CD14-positive monocyte (primary cell): ENCODE results near the gene HTR5A. TPM values are rescaled to one million over a fixed set of nuclear protein-coding genes. Genes with fewer than 3 reads are reported as not detected.

Experiments
- DNase-seq, 3 donors: peaks; one replicate each; pipeline ENCODE4 v3.0.0-alpha.2; 2011 to 2022
- H2AFZ ChIP-seq: 2 replicates; pipeline ENCODE4 v1.6.0; 2012; ENCODE audit warnings: mild to moderate bottlenecking, low read depth, low read length, inconsistent platforms; ENCODE audit not compliant: insufficient read depth, poor library complexity, severe bottlenecking
- H3K27ac ChIP-seq, 2 donors: 1 replicate in 1 of 2; 2 replicates in 1 of 2; pipeline ENCODE4 v1.5.1; 2012 to 2013; ENCODE audit warnings: low read length in 2 of 2, control low read depth in 1 of 2, inconsistent platforms in 1 of 2, low read depth in 1 of 2, mild to moderate bottlenecking in 1 of 2
- H3K27me3 ChIP-seq, 2 donors: one replicate each; pipeline versions ENCODE4 v1.6.0 to v1.6.1; 2011 to 2013; ENCODE audit warnings: low read length in 2 of 2; ENCODE audit not compliant: control insufficient read depth in 2 of 2, insufficient read depth in 2 of 2
- H3K36me3 ChIP-seq, 2 donors: replicated peaks in 1 of 2; 1 replicate in 1 of 2; 2 replicates in 1 of 2; pipeline versions ENCODE4 v1.5.1 to v1.6.1; 2012 to 2013; ENCODE audit warnings: low read length in 2 of 2, control low read depth in 1 of 2, inconsistent platforms in 1 of 2, mild to moderate bottlenecking in 1 of 2; ENCODE audit not compliant: insufficient read depth in 2 of 2, control insufficient read depth in 1 of 2
- H3K4me1 ChIP-seq, 2 donors: 1 replicate in 1 of 2; 2 replicates in 1 of 2; pipeline versions ENCODE4 v1.5.1 to v1.6.1; 2012 to 2013; ENCODE audit warnings: low read length in 2 of 2, control low read depth in 1 of 2, inconsistent platforms in 1 of 2, mild to moderate bottlenecking in 1 of 2, moderate library complexity in 1 of 2; ENCODE audit not compliant: insufficient read depth in 2 of 2, control insufficient read depth in 1 of 2
- H3K4me2 ChIP-seq: replicated peaks from 2 replicates; pipeline ENCODE3; 2012; ENCODE audit warnings: low read length, moderate library complexity, mild to moderate bottlenecking; ENCODE audit not compliant: poor library complexity, severe bottlenecking; ENCODE audit errors: extremely low read depth
- H3K4me3 ChIP-seq, 3 experiments: fragments of 200-600 bp in 1 of 3; sonication (generic) in 1 of 3; replicated peaks in 1 of 3; 1 replicate in 2 of 3; 2 replicates in 1 of 3; pipeline ENCODE4 v1.5.1; 2011 to 2013; ENCODE audit warnings: low read length in 3 of 3, mild to moderate bottlenecking in 3 of 3, control low read depth in 2 of 3, low read depth in 2 of 3, inconsistent platforms in 1 of 3, moderate library complexity in 1 of 3
- H3K79me2 ChIP-seq: 2 replicates; pipeline ENCODE4 v1.6.0; 2012; ENCODE audit warnings: mild to moderate bottlenecking, control low read depth, inconsistent platforms, low read length, moderate library complexity; ENCODE audit not compliant: insufficient read depth
- H3K9ac ChIP-seq: 2 replicates; pipeline ENCODE4 v1.6.0; 2017; ENCODE audit warnings: low read length, mild to moderate bottlenecking; ENCODE audit not compliant: insufficient read depth, poor library complexity, severe bottlenecking
- H3K9me3 ChIP-seq, 2 donors: replicated peaks in 1 of 2; 1 replicate in 1 of 2; 2 replicates in 1 of 2; pipeline versions ENCODE4 v1.5.1 to v1.6.1; 2012 to 2013; ENCODE audit warnings: low read length in 2 of 2, control low read depth in 1 of 2; ENCODE audit not compliant: control insufficient read depth in 1 of 2, insufficient read depth in 1 of 2
- H4K20me1 ChIP-seq: 2 replicates; pipeline ENCODE4 v1.6.0; 2012; ENCODE audit warnings: mild to moderate bottlenecking, low read length, control low read depth, moderate library complexity; ENCODE audit not compliant: insufficient read depth
- H3K27ac Mint-ChIP-seq, 7 donors: one replicate each; pipeline ENCODE4 v1.8.0; 2020; ENCODE audit warnings: mild to moderate bottlenecking in 7 of 7, mixed read lengths in 7 of 7, moderate library complexity in 6 of 7, inconsistent platforms in 2 of 7
- H3K27me3 Mint-ChIP-seq, 3 donors: one replicate each; pipeline ENCODE4 v1.8.0; 2021 to 2022; ENCODE audit warnings: low read depth in 3 of 3, mild to moderate bottlenecking in 3 of 3, mixed read lengths in 3 of 3, moderate library complexity in 3 of 3, inconsistent platforms in 1 of 3
- H3K36me3 Mint-ChIP-seq, 2 donors: one replicate each; pipeline ENCODE4 v1.8.0; 2020; ENCODE audit warnings: mixed read lengths in 2 of 2, inconsistent platforms in 1 of 2, mild to moderate bottlenecking in 1 of 2
- H3K4me1 Mint-ChIP-seq: one replicate; pipeline ENCODE4 v1.8.0; 2020; ENCODE audit warnings: mild to moderate bottlenecking, mixed read lengths
- H3K4me3 Mint-ChIP-seq, 2 donors: one replicate each; pipeline ENCODE4 v1.8.0; 2020; ENCODE audit warnings: mild to moderate bottlenecking in 2 of 2, mixed read lengths in 2 of 2, moderate library complexity in 1 of 2
- H3K9me3 Mint-ChIP-seq, 7 donors: one replicate each; pipeline ENCODE4 v1.8.0; 2020 to 2022; ENCODE audit warnings: mixed read lengths in 7 of 7, mild to moderate bottlenecking in 6 of 7, moderate library complexity in 6 of 7, inconsistent platforms in 2 of 7
- CTCF ChIP-seq: fragments of 200-600 bp; IDR thresholded peaks from one replicate; pipeline ENCODE4 v1.8.0; 2022; ENCODE audit warnings: antibody characterized with exemption, mild to moderate bottlenecking
- WGBS: methylation state at CpG from one replicate; pipeline ENCODE4 v1.1.5; 2013; ENCODE audit warnings: missing lambda C conversion rate; ENCODE audit not compliant: insufficient coverage; 5-methylcytosine and 5-hydroxymethylcytosine counted together
- intact Hi-C, 2 donors: fragments of 100-400 bp; cut with micrococcal nuclease; formaldehyde crosslinking; loops; one replicate each; pipeline versions ENCODE4 v1.15.0 to v1.15.1; 2023
- polyA plus RNA-seq, 3 donors: library from polyadenylated mRNA; depleted of rRNA in 1 of 3; unstranded in 2 of 3; stranded (reverse) in 1 of 3; fragments of 300-500 nt in 2 of 3; fragments of >200 nt in 1 of 3; fragmentation: Illumina TruSeq in 2 of 3; gene quantifications; 1 replicate in 2 of 3; 2 replicates in 1 of 3; pipeline ENCODE4 v1.2.3, GENCODE V29; 2012 to 2021

The HTR5A gene
- polyA plus RNA-seq, 3 donors, result not detected

- H3K36me3 Mint-ChIP-seq, result no peaks in the 10 kb centered on the region
- no peak overlapping the region for H2AFZ ChIP-seq
- H3K27me3 Mint-ChIP-seq, result peaks cover 2 to 5% (median 3%) of the 10 kb centered on the region in 3 donors
- intact Hi-C loops, result no loop called here
- H3K4me1 ChIP-seq, result no peaks in the 10 kb centered on the region
- H3K27ac ChIP-seq, result no peak overlapping the region
- H3K4me1 Mint-ChIP-seq, result no peaks in the 10 kb centered on the region
- peaks cover 0 to 28% (median 8%) of the 10 kb centered on the region in 7 donors for H3K9me3 Mint-ChIP-seq
- peaks cover 0 to 5% of the 10 kb centered on the region in 2 donors for H3K9me3 ChIP-seq
- no peaks in the 10 kb centered on the region for H3K79me2 ChIP-seq
- H4K20me1 ChIP-seq, result no peaks in the 10 kb centered on the region
- H3K4me3 Mint-ChIP-seq, result no peak overlapping the region
- 67% methylated on average over 1 of the region's 2 CpGs for WGBS
- no peak overlapping the region for H3K4me2 ChIP-seq
- TF ChIP-seq CTCF, result no peak
- no peak overlapping the region for H3K27ac Mint-ChIP-seq
- H3K36me3 ChIP-seq, result no peaks in the 10 kb centered on the region
- no peak for DNase-seq
- no peak overlapping the region for H3K4me3 ChIP-seq
- H3K9ac ChIP-seq, result no peak overlapping the region
- H3K27me3 ChIP-seq, result no peaks in the 10 kb centered on the region
Measured at GRCh38 chr7:155093596-155093995, 23.5 kb downstream of the HTR5A start.

- H3K27ac Mint-ChIP-seq, result no peak overlapping the region
- Histone ChIP-seq H3K4me1 (no peaks in the 10 kb centered on the region), H2AFZ (no peak overlapping the region), H3K27ac (no peak overlapping the region), H3K9ac (no peak overlapping the region), H3K36me3 (no peaks in the 10 kb centered on the region), H4K20me1 (no peaks in the 10 kb centered on the region), H3K79me2 (no peaks in the 10 kb centered on the region), H3K9me3 (peaks cover 0 to 5% of the 10 kb centered on the region in 2 donors), H3K27me3 (no peaks in the 10 kb centered on the region), H3K4me2 (no peak overlapping the region), H3K4me3 (no peak overlapping the region)
- WGBS, result 67% methylated on average over 1 of the region's 6 CpGs
- DNase-seq, result no peak
- no peaks in the 10 kb centered on the region for H3K4me1 Mint-ChIP-seq
- intact Hi-C loops, result no loop called here
- H3K36me3 Mint-ChIP-seq, result no peaks in the 10 kb centered on the region
- peaks cover 0 to 23% (median 7%) of the 10 kb centered on the region in 7 donors for H3K9me3 Mint-ChIP-seq
- peaks cover 2 to 9% (median 4%) of the 10 kb centered on the region in 3 donors for H3K27me3 Mint-ChIP-seq
- no peak overlapping the region for H3K4me3 Mint-ChIP-seq
- TF ChIP-seq CTCF, result no peak
Measured at GRCh38 chr7:155094636-155095135, 24.6 kb downstream of the HTR5A start.
